Endothelial cell of umbilical vein (primary cell): ENCODE data around the gene LRRN3. TPM values are rescaled to one million over a fixed set of nuclear protein-coding genes. Genes with fewer than 3 reads are reported as not detected.

Source experiments
- BruUV-seq: library from RNA; stranded (reverse); fragments of 400-500 nt; replicated peaks from 2 replicates; lab custom pipeline; 2021; lab: Mats Ljungman, UMichigan
- CTCF ChIA-PET: fragments of 300-600, 350-600 bp; sonication (Branson Sonifier 250); formaldehyde crosslinking; loops from one replicate; lab custom pipeline; 2021; ENCODE audit warnings: antibody characterized with exemption, inconsistent platforms; lab: Charles Lee
- POLR2A ChIA-PET: fragments of 300-600, 350-600 bp; sonication (Branson Sonifier 250); formaldehyde crosslinking; loops from one replicate; lab custom pipeline; 2021; ENCODE audit warnings: antibody characterized with exemption, inconsistent platforms; lab: Charles Lee
- DNase-seq: peaks from one replicate; pipeline ENCODE4 v3.0.0-alpha.2; 2011; ENCODE audit warnings: low read depth, low spot score
- FAIRE-seq: peaks from 2 replicates; lab custom pipeline; 2011; peaks lifted over from hg19 to GRCh38; lab: Jason Lieb, UNC
- H2AFZ ChIP-seq: 2 replicates; pipeline ENCODE4 v1.6.0; 2012; ENCODE audit warnings: low read depth, low read length, control low read depth, inconsistent platforms
- H3K27ac ChIP-seq: 2 replicates; pipeline ENCODE4 v1.5.1; 2011; ENCODE audit warnings: low read depth, mild to moderate bottlenecking, control low read depth, low read length, moderate library complexity; ENCODE audit not compliant: insufficient read depth
- H3K27me3 ChIP-seq, 2 experiments: 2 replicates each; pipeline versions ENCODE4 v1.6.0 to v1.6.1; 2011; ENCODE audit warnings: low read length in 2 of 2, mixed read lengths in 1 of 2; ENCODE audit not compliant: control insufficient read depth in 2 of 2, insufficient read depth in 2 of 2
- H3K36me3 ChIP-seq, 2 experiments: 2 replicates in 1 of 2; 3 replicates in 1 of 2; pipeline ENCODE4 v1.5.1; 2011; ENCODE audit warnings: low read length in 2 of 2, mild to moderate bottlenecking in 1 of 2, moderate library complexity in 1 of 2; ENCODE audit not compliant: control insufficient read depth in 2 of 2, insufficient read depth in 2 of 2; ENCODE audit errors: extremely low read depth in 1 of 2
- H3K4me1 ChIP-seq: 3 replicates; pipeline ENCODE4 v1.5.1; 2011; ENCODE audit warnings: mild to moderate bottlenecking, low read length; ENCODE audit not compliant: control insufficient read depth, insufficient read depth; ENCODE audit errors: extremely low read depth
- H3K4me2 ChIP-seq: 2 replicates; pipeline ENCODE4 v1.6.1; 2011; ENCODE audit warnings: low read length, control low read depth, mixed read lengths; ENCODE audit not compliant: insufficient read depth
- H3K4me3 ChIP-seq, 3 experiments: fragments of 200-600 bp in 1 of 3; sonication (generic), shearing (Covaris generic) in 1 of 3; replicated peaks in 1 of 3; 2 replicates each; pipeline ENCODE4 v1.5.1; 2011 to 2016; ENCODE audit warnings: control low read depth in 3 of 3, low read length in 3 of 3, mild to moderate bottlenecking in 2 of 3, inconsistent platforms in 1 of 3, low read depth in 1 of 3, moderate library complexity in 1 of 3; ENCODE audit not compliant: insufficient read depth in 1 of 3
- H3K79me2 ChIP-seq: 2 replicates; pipeline ENCODE4 v1.6.0; 2012; ENCODE audit warnings: low read length, inconsistent platforms; ENCODE audit not compliant: control insufficient read depth, insufficient read depth
- H3K9ac ChIP-seq: replicated peaks from 2 replicates; pipeline ENCODE3; 2011; ENCODE audit warnings: low read length, control low read depth; ENCODE audit not compliant: insufficient read depth; ENCODE audit errors: extremely low read depth
- H3K9me1 ChIP-seq: replicated peaks from 3 replicates; pipeline ENCODE4 v1.6.0; 2011; ENCODE audit warnings: mild to moderate bottlenecking, low read length; ENCODE audit not compliant: control insufficient read depth, insufficient read depth; ENCODE audit errors: extremely low read depth
- H3K9me3 ChIP-seq: replicated peaks from 2 replicates; pipeline ENCODE4 v1.5.1; 2012; ENCODE audit warnings: low read length, inconsistent platforms; ENCODE audit not compliant: control insufficient read depth, insufficient read depth
- H4K20me1 ChIP-seq: replicated peaks from 2 replicates; pipeline ENCODE3; 2011; ENCODE audit warnings: mild to moderate bottlenecking, low read length; ENCODE audit not compliant: control insufficient read depth, insufficient read depth; ENCODE audit errors: extremely low read depth
- EZH2 ChIP-seq: IDR thresholded peaks from 2 replicates; pipeline ENCODE4 v1.6.1; 2012; ENCODE audit warnings: borderline replicate concordance, low read depth, mild to moderate bottlenecking, moderate library complexity, low read length, inconsistent platforms; ENCODE audit not compliant: severe bottlenecking
- FOS ChIP-seq: IDR thresholded peaks from 2 replicates; pipeline ENCODE4 v1.6.1; 2011; ENCODE audit warnings: mild to moderate bottlenecking, low read length, moderate library complexity, borderline replicate concordance; ENCODE audit not compliant: insufficient read depth
- GATA2 ChIP-seq: IDR thresholded peaks from 2 replicates; pipeline ENCODE4 v1.7.0; 2011; ENCODE audit warnings: low read depth, mild to moderate bottlenecking, moderate library complexity, mixed read lengths, low read length; ENCODE audit not compliant: insufficient read length, insufficient read depth
- JUN ChIP-seq: IDR thresholded peaks from 2 replicates; pipeline ENCODE4 v1.6.1; 2011; ENCODE audit warnings: borderline replicate concordance, low read depth; ENCODE audit not compliant: insufficient read length, insufficient read depth
- MYC ChIP-seq: IDR thresholded peaks from one replicate; pipeline ENCODE4 v1.6.1; 2011; ENCODE audit warnings: mild to moderate bottlenecking, low read depth, low read length
- POLR2A ChIP-seq: IDR thresholded peaks from 2 replicates; pipeline ENCODE4 v1.6.1; 2012; ENCODE audit warnings: low read depth, mild to moderate bottlenecking, control low read depth, low read length
- POLR2AphosphoS5 ChIP-seq: IDR thresholded peaks from 2 replicates; pipeline ENCODE4 v1.6.1; 2012; ENCODE audit warnings: low read depth, mild to moderate bottlenecking, control low read depth, low read length, moderate library complexity; ENCODE audit not compliant: insufficient read depth
- dilution Hi-C: fragments of 300-500 bp; cut with MboI; formaldehyde crosslinking; loops from one replicate; pipeline ENCODE4 v1.15.0; 2019; ENCODE audit warnings: low sequenced_read_pairs; ENCODE audit not compliant: extremely low pct_ligation_motif_present
- intact Hi-C: fragments of 100-400 bp; cut with micrococcal nuclease; formaldehyde crosslinking; loops from one replicate; pipeline ENCODE4 v1.10.0; 2022
- polyA plus RNA-seq, 4 experiments: library from polyadenylated mRNA; depleted of rRNA in 3 of 4; stranded (reverse) in 3 of 4; unstranded in 1 of 4; fragments of >200 nt; gene quantifications; 2 replicates each; pipeline versions ENCODE4 v1.2.1 to v1.2.3, GENCODE V29; 2011 to 2012; ENCODE audit warnings: missing spikeins in 1 of 4
- total RNA-seq: library from RNA; stranded (reverse); gene quantifications from 2 replicates; pipeline ENCODE4 v1.2.3, GENCODE V29; 2021
- TF ChIP-seq, protein P1 (sequence below), 2 donors: IDR thresholded peaks; 1 replicate in 1 of 2; 2 replicates in 1 of 2; pipeline ENCODE4 v1.5.1; 2011; ENCODE audit warnings: low read length in 2 of 2, mild to moderate bottlenecking in 2 of 2, moderate library complexity in 2 of 2, control low read depth in 1 of 2, inconsistent platforms in 1 of 2, low read depth in 1 of 2; ENCODE audit not compliant: insufficient read depth in 1 of 2; ENCODE audit errors: extremely low read depth in 1 of 2
- TF ChIP-seq, protein P2 (sequence below): IDR thresholded peaks from 2 replicates; pipeline ENCODE4 v1.6.1; 2011; ENCODE audit not compliant: insufficient read depth, insufficient read length

The LRRN3 gene
- total and polyA plus RNA-seq, 2 donors (not counting 3 experiments of a cell fraction or from before 2014, with no cell fraction given): not detected

DNA sequence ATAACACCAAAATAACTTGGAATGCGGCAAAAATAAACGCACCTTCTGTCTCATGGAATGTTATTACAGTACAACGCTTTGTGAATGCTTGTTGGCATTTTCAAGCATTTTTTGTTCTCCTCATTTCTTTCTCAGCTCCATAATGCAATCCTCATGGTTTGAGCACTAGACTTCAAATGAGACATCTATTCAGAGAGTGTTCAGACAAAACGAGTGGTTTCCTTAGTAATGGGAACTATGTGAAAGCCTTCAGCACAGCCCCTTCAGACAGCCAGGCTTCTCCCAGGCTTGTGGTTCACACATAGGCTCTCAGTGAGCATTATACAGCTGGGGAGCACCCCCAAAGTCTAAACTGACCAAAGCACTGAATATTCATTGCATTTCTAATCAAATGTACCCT lies 8.6 kb upstream of the LRRN3 start:
- no TSS peak for BruUV-seq
- Histone ChIP-seq H3K27me3 (no peaks in the 10 kb centered on the region), H3K9me3 (no peaks in the 10 kb centered on the region), H3K4me2 (no peak overlapping the region), H3K9me1 (no peaks in the 10 kb centered on the region), H3K9ac (no peak overlapping the region), H3K4me3 (no peak overlapping the region), H3K27ac (no peak overlapping the region), H3K79me2 (no peaks in the 10 kb centered on the region), H2AFZ (no peak overlapping the region), H3K36me3 (no peaks in the 10 kb centered on the region), H3K4me1 (no peaks in the 10 kb centered on the region), H4K20me1 (no peaks in the 10 kb centered on the region)
- dilution Hi-C loops (no loop called here), intact Hi-C loops (no loop called here)
- POLR2A ChIA-PET: no interaction called here
- DNase-seq (no peak), FAIRE-seq (no peak)
- TF ChIP-seq MYC (no peak), POLR2AphosphoS5 (no peak), JUN (no peak), GATA2 (no peak), POLR2A (no peak), EZH2 (no peak), FOS (no peak)
- TF ChIP-seq, protein P1, sequence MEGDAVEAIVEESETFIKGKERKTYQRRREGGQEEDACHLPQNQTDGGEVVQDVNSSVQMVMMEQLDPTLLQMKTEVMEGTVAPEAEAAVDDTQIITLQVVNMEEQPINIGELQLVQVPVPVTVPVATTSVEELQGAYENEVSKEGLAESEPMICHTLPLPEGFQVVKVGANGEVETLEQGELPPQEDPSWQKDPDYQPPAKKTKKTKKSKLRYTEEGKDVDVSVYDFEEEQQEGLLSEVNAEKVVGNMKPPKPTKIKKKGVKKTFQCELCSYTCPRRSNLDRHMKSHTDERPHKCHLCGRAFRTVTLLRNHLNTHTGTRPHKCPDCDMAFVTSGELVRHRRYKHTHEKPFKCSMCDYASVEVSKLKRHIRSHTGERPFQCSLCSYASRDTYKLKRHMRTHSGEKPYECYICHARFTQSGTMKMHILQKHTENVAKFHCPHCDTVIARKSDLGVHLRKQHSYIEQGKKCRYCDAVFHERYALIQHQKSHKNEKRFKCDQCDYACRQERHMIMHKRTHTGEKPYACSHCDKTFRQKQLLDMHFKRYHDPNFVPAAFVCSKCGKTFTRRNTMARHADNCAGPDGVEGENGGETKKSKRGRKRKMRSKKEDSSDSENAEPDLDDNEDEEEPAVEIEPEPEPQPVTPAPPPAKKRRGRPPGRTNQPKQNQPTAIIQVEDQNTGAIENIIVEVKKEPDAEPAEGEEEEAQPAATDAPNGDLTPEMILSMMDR (IDR thresholded peaks at IDR 0.05; ENCODE audit: extremely low read depth in 1 of 2, insufficient read depth in 1 of 2, low read depth in 1 of 2, low read length in 2 of 2): no peak
- TF ChIP-seq, protein P2, sequence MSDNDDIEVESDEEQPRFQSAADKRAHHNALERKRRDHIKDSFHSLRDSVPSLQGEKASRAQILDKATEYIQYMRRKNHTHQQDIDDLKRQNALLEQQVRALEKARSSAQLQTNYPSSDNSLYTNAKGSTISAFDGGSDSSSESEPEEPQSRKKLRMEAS: no peak
- CTCF ChIA-PET: interaction anchor here (1.5 kb wide), 1 partner anchor 16 kb away, joined by 6 read pairs; no protein-coding TSS in a partner anchor
